Measurements from ENCODE around the gene SHISA4. TPM values are rescaled to one million over a fixed set of nuclear protein-coding genes. Genes with fewer than 3 reads are reported as not detected.

The SHISA4 gene
- total RNA-seq, 5 donors from 2014 or later (not counting 1 experiment from before 2014, with no cell fraction given) = 0.38 to 0.88 (median 0.54) TPM

- POLR2A ChIA-PET = no interaction called here
- H3K27me3 ChIP-seq (replicated peaks in 1 of 2; ENCODE audit: control insufficient read depth in 2 of 2, extremely low read depth in 1 of 2, insufficient read depth in 2 of 2, low read length in 1 of 2) = peaks cover 0 to 13% of the 10 kb centered on the region in 2 experiments
- no peak overlapping the region for H3K27ac Mint-ChIP-seq
- peaks cover 5 to 6% of the 10 kb centered on the region in 2 donors for H3K27me3 Mint-ChIP-seq
- H3K27ac ChIP-seq (ENCODE audit: low read length) = no peak overlapping the region
- H3K4me1 Mint-ChIP-seq = no peaks in the 10 kb centered on the region
- no peaks in the 10 kb centered on the region for H3K36me3 ChIP-seq (ENCODE audit: control insufficient read depth in 2 of 2, extremely low read depth in 1 of 2, insufficient read depth in 1 of 2, low read length in 1 of 2)
- 67% methylated on average over 2 of the region's 6 CpGs for WGBS (ENCODE audit: insufficient coverage)
- no peak for ATAC-seq (replicated peaks in 1 of 4)
- no peaks in the 10 kb centered on the region for H3K9me3 ChIP-seq
- no peak overlapping the region for H3K4me3 ChIP-seq (ENCODE audit: control insufficient read depth in 1 of 2, extremely low read depth in 1 of 2, low read length in 1 of 2)
- H3K36me3 Mint-ChIP-seq = no peaks in the 10 kb centered on the region
- CTCF ChIA-PET = no interaction called here
- no peak for DNase-seq
- no peak overlapping the region for H3K4me3 Mint-ChIP-seq
- no peaks in the 10 kb centered on the region for H3K4me1 ChIP-seq (ENCODE audit: control insufficient read depth in 1 of 2, extremely low read depth in 1 of 2, insufficient read depth in 2 of 2, low read length in 2 of 2)
- no peaks in the 10 kb centered on the region for H3K9me3 Mint-ChIP-seq
Observed at GRCh38 chr1:201904579-201904978, 15.9 kb downstream of the SHISA4 start.

GRCh38 chr1:201905234-201905890, 16.7 kb downstream of the SHISA4 start:
- peaks cover under 1 to 7% of the 10 kb centered on the region in 2 donors for H3K27me3 Mint-ChIP-seq
- no peaks in the 10 kb centered on the region for H3K9me3 Mint-ChIP-seq
- no peak overlapping the region for H3K4me3 Mint-ChIP-seq
- Histone ChIP-seq H3K27me3 (replicated peaks in 1 of 2; ENCODE audit: control insufficient read depth in 2 of 2, extremely low read depth in 1 of 2, insufficient read depth in 2 of 2, low read length in 1 of 2) (peaks cover 0 to 13% of the 10 kb centered on the region in 2 experiments), H3K36me3 (ENCODE audit: control insufficient read depth in 2 of 2, extremely low read depth in 1 of 2, insufficient read depth in 1 of 2, low read length in 1 of 2) (no peaks in the 10 kb centered on the region), H3K4me3 (ENCODE audit: control insufficient read depth in 1 of 2, extremely low read depth in 1 of 2, low read length in 1 of 2) (no peak overlapping the region), H3K27ac (ENCODE audit: low read length) (no peak overlapping the region), H3K9me3 (no peaks in the 10 kb centered on the region), H3K4me1 (ENCODE audit: control insufficient read depth in 1 of 2, extremely low read depth in 1 of 2, insufficient read depth in 2 of 2, low read length in 2 of 2) (no peaks in the 10 kb centered on the region)
- ATAC-seq (replicated peaks in 1 of 4) = no peak
- no peak overlapping the region for H3K27ac Mint-ChIP-seq
- ChIA-PET CTCF (interaction anchor here in 1 of 2 donors (1.8 kb wide), 1 partner anchor 9 kb away, joined by 4 read pairs; no protein-coding TSS in a partner anchor), POLR2A (no interaction called here)
- 66% methylated on average over 2 of the region's 6 CpGs for WGBS (ENCODE audit: insufficient coverage)
- H3K4me1 Mint-ChIP-seq = no peaks in the 10 kb centered on the region
- no peak for DNase-seq
- no peaks in the 10 kb centered on the region for H3K36me3 Mint-ChIP-seq

DNA sequence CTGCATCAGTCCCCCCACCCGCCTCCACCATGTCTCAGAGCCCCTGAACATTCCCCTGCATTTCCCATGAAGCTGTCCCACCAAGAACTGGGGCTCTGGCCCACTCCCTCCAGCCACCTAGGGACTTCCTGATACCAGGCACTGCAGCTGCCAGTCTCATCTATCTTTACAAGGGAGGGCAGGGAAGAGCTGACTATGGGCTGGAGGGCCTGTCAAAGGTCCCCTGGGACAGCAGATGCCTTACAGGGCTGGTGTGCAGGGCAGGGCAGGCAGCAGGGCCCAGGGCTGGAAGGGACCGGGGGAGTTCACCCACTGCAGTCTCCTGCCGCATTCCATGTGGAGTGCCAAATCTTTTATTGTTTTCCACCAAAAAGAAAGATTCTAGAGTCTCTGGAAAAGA, 17.6 kb downstream of the SHISA4 start:
- ChIA-PET POLR2A (no interaction called here), CTCF (interaction anchor here in 1 of 2 donors (1.8 kb wide), 1 partner anchor 10 kb away, joined by 4 read pairs; no protein-coding TSS in a partner anchor)
- no peak overlapping the region for H3K4me3 Mint-ChIP-seq
- ATAC-seq (replicated peaks in 1 of 4) (no peak), DNase-seq (no peak)
- peaks cover 0 to 5% of the 10 kb centered on the region in 2 donors for H3K27me3 Mint-ChIP-seq
- H3K36me3 Mint-ChIP-seq = no peaks in the 10 kb centered on the region
- H3K4me1 Mint-ChIP-seq = no peaks in the 10 kb centered on the region
- H3K27ac ChIP-seq (ENCODE audit: low read length) = no peak overlapping the region
- peaks cover 0 to 20% of the 10 kb centered on the region in 2 experiments for H3K27me3 ChIP-seq (replicated peaks in 1 of 2; ENCODE audit: control insufficient read depth in 2 of 2, extremely low read depth in 1 of 2, insufficient read depth in 2 of 2, low read length in 1 of 2)
- no peak overlapping the region for H3K4me3 ChIP-seq (ENCODE audit: control insufficient read depth in 1 of 2, extremely low read depth in 1 of 2, low read length in 1 of 2)
- no peaks in the 10 kb centered on the region for H3K4me1 ChIP-seq (ENCODE audit: control insufficient read depth in 1 of 2, extremely low read depth in 1 of 2, insufficient read depth in 2 of 2, low read length in 2 of 2)
- no peaks in the 10 kb centered on the region for H3K9me3 ChIP-seq
- H3K9me3 Mint-ChIP-seq = no peaks in the 10 kb centered on the region
- no peak overlapping the region for H3K27ac Mint-ChIP-seq
- 86% methylated on average over 2 of the region's 3 CpGs for WGBS (ENCODE audit: insufficient coverage)
- no peaks in the 10 kb centered on the region for H3K36me3 ChIP-seq (ENCODE audit: control insufficient read depth in 2 of 2, extremely low read depth in 1 of 2, insufficient read depth in 1 of 2, low read length in 1 of 2)

- Mint-ChIP-seq H3K9me3 (no peaks in the 10 kb centered on the region), H3K4me3 (no peak overlapping the region), H3K36me3 (no peaks in the 10 kb centered on the region), H3K4me1 (no peaks in the 10 kb centered on the region), H3K27me3 (peaks cover 0 to 8% of the 10 kb centered on the region in 2 donors), H3K27ac (no peak overlapping the region)
- Histone ChIP-seq H3K4me1 (ENCODE audit: control insufficient read depth in 1 of 2, extremely low read depth in 1 of 2, insufficient read depth in 2 of 2, low read length in 2 of 2) (no peaks in the 10 kb centered on the region), H3K27ac (ENCODE audit: low read length) (no peak overlapping the region), H3K36me3 (ENCODE audit: control insufficient read depth in 2 of 2, extremely low read depth in 1 of 2, insufficient read depth in 1 of 2, low read length in 1 of 2) (no peaks in the 10 kb centered on the region), H3K9me3 (no peaks in the 10 kb centered on the region), H3K27me3 (replicated peaks in 1 of 2; ENCODE audit: control insufficient read depth in 2 of 2, extremely low read depth in 1 of 2, insufficient read depth in 2 of 2, low read length in 1 of 2) (peaks cover 0 to 20% of the 10 kb centered on the region in 2 experiments), H3K4me3 (ENCODE audit: control insufficient read depth in 1 of 2, extremely low read depth in 1 of 2, low read length in 1 of 2) (no peak overlapping the region)
- 80% methylated on average over 1 of the region's 6 CpGs for WGBS (ENCODE audit: insufficient coverage)
- no peak for ATAC-seq (replicated peaks in 1 of 4)
- ChIA-PET POLR2A (no interaction called here), CTCF (interaction anchor here in 1 of 2 donors (0.5 kb wide), 1 partner anchor 203 kb away, joined by 10 read pairs; no protein-coding TSS in a partner anchor)
- DNase-seq = no peak
Observed at GRCh38 chr1:201907621-201908020, 18.9 kb downstream of the SHISA4 start.

DNA sequence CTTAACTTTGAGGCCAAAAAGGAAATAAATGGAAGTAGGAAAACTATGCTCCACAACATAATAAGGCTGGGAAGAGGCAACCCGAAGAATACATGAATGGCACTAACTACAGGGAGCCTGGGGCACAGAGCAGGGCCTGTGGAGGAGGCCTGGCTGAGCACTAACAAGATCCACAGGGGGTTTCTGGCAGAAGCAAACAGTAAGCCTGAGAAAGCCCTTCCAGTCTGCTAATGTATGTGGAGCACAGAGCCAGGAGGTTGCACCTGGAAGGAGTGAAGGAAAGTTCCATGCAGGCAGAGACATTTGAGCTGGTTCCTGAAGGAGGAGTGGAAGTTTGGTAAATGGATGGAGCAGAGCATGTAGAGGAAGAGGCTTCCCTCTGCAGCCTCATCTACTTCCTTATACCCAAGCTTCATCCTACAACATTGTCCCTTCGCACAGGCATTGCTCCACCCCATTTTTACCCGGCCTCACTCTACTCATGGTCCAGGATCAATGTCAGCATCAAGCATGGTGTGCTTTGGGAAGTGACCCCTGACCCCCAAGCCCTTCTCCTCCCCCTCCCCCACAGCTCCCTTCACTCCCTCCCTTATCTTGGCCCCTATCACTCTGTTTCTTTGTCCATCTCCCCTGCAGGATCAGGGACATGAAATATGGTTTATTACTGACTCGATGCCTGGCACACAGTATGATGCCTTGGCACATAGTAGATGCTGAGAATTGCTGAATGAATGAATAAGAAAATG, 23.3 kb downstream of the SHISA4 start:
- no peak overlapping the region for H3K4me3 ChIP-seq (ENCODE audit: control insufficient read depth in 1 of 2, extremely low read depth in 1 of 2, low read length in 1 of 2)
- H3K4me1 Mint-ChIP-seq = peaks cover 0 to 1% (median 0%) of the 10 kb centered on the region in 3 donors
- WGBS (ENCODE audit: insufficient coverage) = 92% methylated on average over 2 of the region's 4 CpGs

DNA sequence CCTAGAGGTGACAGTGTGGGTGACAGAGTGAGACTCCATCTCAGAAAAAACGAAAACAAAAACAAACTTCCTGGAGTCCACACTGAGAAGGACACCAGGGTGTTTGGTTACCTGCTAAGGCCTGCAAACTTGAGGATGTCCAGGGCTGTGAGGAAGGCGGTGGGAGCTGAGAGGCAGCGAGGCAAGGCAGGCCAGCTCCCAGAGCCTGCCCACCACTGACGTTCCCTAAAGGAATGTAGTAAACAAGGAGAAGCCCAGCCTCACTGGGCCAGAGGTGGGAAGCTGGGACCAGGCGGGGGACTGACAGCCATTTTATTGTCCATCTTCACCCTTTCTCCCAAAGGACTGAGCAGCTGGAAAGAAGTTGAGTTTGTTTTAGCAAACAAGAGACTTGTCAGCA, 24.1 kb downstream of the SHISA4 start:
- ChIA-PET CTCF (interaction anchor here in 1 of 2 donors (0.6 kb wide), 1 partner anchor 55 kb away, joined by 3 read pairs; no protein-coding TSS in a partner anchor), POLR2A (no interaction called here)
- peaks cover 18 to 21% of the 10 kb centered on the region in 2 donors for H3K27me3 Mint-ChIP-seq
- no peak overlapping the region for H3K27ac Mint-ChIP-seq
- no peaks in the 10 kb centered on the region for H3K36me3 Mint-ChIP-seq
- peaks cover 0 to 1% (median 0%) of the 10 kb centered on the region in 3 donors for H3K4me1 Mint-ChIP-seq
- H3K27ac ChIP-seq (ENCODE audit: low read length) = no peak overlapping the region
- WGBS (ENCODE audit: insufficient coverage) = 85% methylated on average over 2 of the region's 5 CpGs
- no peak overlapping the region for H3K4me3 Mint-ChIP-seq
- H3K4me3 ChIP-seq (ENCODE audit: control insufficient read depth in 1 of 2, extremely low read depth in 1 of 2, low read length in 1 of 2) = no peak overlapping the region
- H3K9me3 Mint-ChIP-seq = no peaks in the 10 kb centered on the region
- no peaks in the 10 kb centered on the region for H3K9me3 ChIP-seq
- DNase-seq = no peak
- H3K4me1 ChIP-seq (ENCODE audit: control insufficient read depth in 1 of 2, extremely low read depth in 1 of 2, insufficient read depth in 2 of 2, low read length in 2 of 2) = no peaks in the 10 kb centered on the region
- ATAC-seq (replicated peaks in 1 of 4) = no peak
- no peaks in the 10 kb centered on the region for H3K36me3 ChIP-seq (ENCODE audit: control insufficient read depth in 2 of 2, extremely low read depth in 1 of 2, insufficient read depth in 1 of 2, low read length in 1 of 2)
- peaks cover 0 to 30% of the 10 kb centered on the region in 2 experiments for H3K27me3 ChIP-seq (replicated peaks in 1 of 2; ENCODE audit: control insufficient read depth in 2 of 2, extremely low read depth in 1 of 2, insufficient read depth in 2 of 2, low read length in 1 of 2)

More for the DNA sequence above, 23.3 kb downstream of the SHISA4 start:
- no peaks in the 10 kb centered on the region for H3K4me1 ChIP-seq (ENCODE audit: control insufficient read depth in 1 of 2, extremely low read depth in 1 of 2, insufficient read depth in 2 of 2, low read length in 2 of 2)
- peaks cover 0 to 28% of the 10 kb centered on the region in 2 experiments for H3K27me3 ChIP-seq (replicated peaks in 1 of 2; ENCODE audit: control insufficient read depth in 2 of 2, extremely low read depth in 1 of 2, insufficient read depth in 2 of 2, low read length in 1 of 2)
- no peaks in the 10 kb centered on the region for H3K9me3 ChIP-seq
- no peaks in the 10 kb centered on the region for H3K36me3 Mint-ChIP-seq
- no peak for DNase-seq
- H3K36me3 ChIP-seq (ENCODE audit: control insufficient read depth in 2 of 2, extremely low read depth in 1 of 2, insufficient read depth in 1 of 2, low read length in 1 of 2) = no peaks in the 10 kb centered on the region
- H3K27ac ChIP-seq (ENCODE audit: low read length) = no peak overlapping the region
- POLR2A ChIA-PET = no interaction called here
- peaks cover 18 to 21% of the 10 kb centered on the region in 2 donors for H3K27me3 Mint-ChIP-seq
- no peaks in the 10 kb centered on the region for H3K9me3 Mint-ChIP-seq
- H3K4me3 Mint-ChIP-seq = no peak overlapping the region
- no peak overlapping the region for H3K27ac Mint-ChIP-seq
- no peak for ATAC-seq (replicated peaks in 1 of 4)
- CTCF ChIA-PET = no interaction called here
